CD8-positive, alpha-beta memory T cell (primary cell): ENCODE data around the gene HSPG2. TPM values are rescaled to one million over a fixed set of nuclear protein-coding genes. Genes with fewer than 3 reads are reported as not detected.

Experiments
- CTCF ChIA-PET: fragments of 350-600 bp; sonication (Branson Sonifier 250); formaldehyde crosslinking; loops from one replicate; lab custom pipeline; 2021; ENCODE audit warnings: antibody characterized with exemption; lab: Charles Lee
- POLR2A ChIA-PET: fragments of 350-600 bp; sonication (Branson Sonifier 250); formaldehyde crosslinking; loops from one replicate; lab custom pipeline; 2021; ENCODE audit warnings: antibody characterized with exemption; lab: Charles Lee
- DNase-seq, 5 donors: peaks; one replicate each; pipeline versions ENCODE4 v3.0.0 to v3.0.0-alpha.2; 2020 to 2022; ENCODE audit warnings: mixed read lengths in 1 of 5
- H3K27ac ChIP-seq: one replicate; pipeline ENCODE4 v1.7.0; 2013; ENCODE audit warnings: low read depth, mild to moderate bottlenecking, low read length, moderate library complexity
- H3K27me3 ChIP-seq: 2 replicates; pipeline ENCODE4 v1.7.0; 2013; ENCODE audit warnings: low read length, mild to moderate bottlenecking; ENCODE audit not compliant: insufficient read depth, poor library complexity, severe bottlenecking
- H3K36me3 ChIP-seq: 2 replicates; pipeline ENCODE4 v1.7.0; 2013; ENCODE audit warnings: mild to moderate bottlenecking, low read length, moderate library complexity; ENCODE audit not compliant: insufficient read depth
- H3K4me1 ChIP-seq: 2 replicates; pipeline ENCODE4 v1.7.0; 2013; ENCODE audit warnings: mild to moderate bottlenecking, low read length, moderate library complexity; ENCODE audit not compliant: insufficient read depth
- H3K4me3 ChIP-seq: 2 replicates; pipeline ENCODE4 v1.7.0; 2013; ENCODE audit warnings: mild to moderate bottlenecking, low read length
- H3K9me3 ChIP-seq: 2 replicates; pipeline ENCODE4 v1.7.0; 2013; ENCODE audit warnings: mild to moderate bottlenecking, low read length
- H3K27ac Mint-ChIP-seq, 8 donors: one replicate each; pipeline ENCODE4 v1.8.0; 2020 to 2021; ENCODE audit warnings: mixed read lengths in 8 of 8, mild to moderate bottlenecking in 6 of 8, inconsistent platforms in 3 of 8, moderate library complexity in 3 of 8
- H3K27me3 Mint-ChIP-seq, 2 donors: one replicate each; pipeline ENCODE4 v1.8.0; 2020 to 2021; ENCODE audit warnings: mixed read lengths in 2 of 2, mild to moderate bottlenecking in 1 of 2, moderate library complexity in 1 of 2
- H3K36me3 Mint-ChIP-seq, 3 donors: one replicate each; pipeline ENCODE4 v1.8.0; 2020 to 2021; ENCODE audit warnings: mixed read lengths in 3 of 3, inconsistent platforms in 1 of 3, mild to moderate bottlenecking in 1 of 3
- H3K4me1 Mint-ChIP-seq, 3 donors: one replicate each; pipeline ENCODE4 v1.8.0; 2020 to 2021; ENCODE audit warnings: mixed read lengths in 3 of 3, inconsistent platforms in 1 of 3, mild to moderate bottlenecking in 1 of 3
- H3K4me3 Mint-ChIP-seq, 7 donors: one replicate each; pipeline ENCODE4 v1.8.0; 2020 to 2021; ENCODE audit warnings: mixed read lengths in 7 of 7, mild to moderate bottlenecking in 6 of 7, moderate library complexity in 4 of 7, inconsistent platforms in 2 of 7
- H3K9me3 Mint-ChIP-seq, 5 donors: one replicate each; pipeline ENCODE4 v1.8.0; 2020 to 2022; ENCODE audit warnings: mixed read lengths in 5 of 5, mild to moderate bottlenecking in 3 of 5, moderate library complexity in 2 of 5, inconsistent platforms in 1 of 5
- polyA plus RNA-seq: library from polyadenylated mRNA; unstranded; fragments of 300-500 nt; fragmentation: Illumina TruSeq; gene quantifications from one replicate; pipeline ENCODE4 v1.2.3, GENCODE V29; 2021
- total RNA-seq, 2 experiments: library from RNA; stranded (reverse); gene quantifications; one replicate each; pipeline ENCODE4 v1.2.3, GENCODE V29; 2021

The HSPG2 gene
- total and polyA plus RNA-seq, 3 experiments from 2014 or later = 0.24 to 0.72 TPM; not detected in 1

DNA sequence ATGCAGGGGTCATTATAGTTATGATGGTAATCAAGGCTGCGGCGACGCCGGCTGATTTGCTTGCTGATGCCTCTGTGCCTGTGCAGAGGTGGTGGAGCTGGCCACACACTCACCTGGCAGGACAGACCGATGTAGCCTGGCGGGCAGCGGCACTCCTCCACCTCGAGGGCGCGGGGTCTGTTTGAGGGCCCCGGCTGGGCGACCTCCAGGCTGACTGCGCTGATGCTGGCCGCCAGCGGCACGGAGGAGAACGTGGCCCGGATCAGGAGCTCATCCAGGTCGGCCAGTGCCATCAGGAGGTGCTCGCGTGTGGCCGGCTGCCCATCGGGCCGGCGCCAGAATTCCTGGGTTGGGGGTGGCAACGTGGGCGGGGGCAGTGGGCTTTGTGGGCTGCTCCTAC is 72.4 kb downstream of the HSPG2 start:
- Mint-ChIP-seq H3K27me3 (peaks cover 0 to 1% of the 10 kb centered on the region in 2 donors), H3K27ac (no peak overlapping the region), H3K36me3 (no peaks in the 10 kb centered on the region), H3K4me1 (no peaks in the 10 kb centered on the region), H3K9me3 (no peaks in the 10 kb centered on the region), H3K4me3 (no peak overlapping the region)
- H3K9me3 ChIP-seq = no peaks in the 10 kb centered on the region
- DNase-seq = no peak
- H3K4me3 ChIP-seq = no peak overlapping the region
- no peaks in the 10 kb centered on the region for H3K4me1 ChIP-seq
- POLR2A ChIA-PET = no interaction called here
- H3K27ac ChIP-seq = no peak overlapping the region
- no peaks in the 10 kb centered on the region for H3K36me3 ChIP-seq
- H3K27me3 ChIP-seq = no peaks in the 10 kb centered on the region
- CTCF ChIA-PET = no interaction called here

DNA sequence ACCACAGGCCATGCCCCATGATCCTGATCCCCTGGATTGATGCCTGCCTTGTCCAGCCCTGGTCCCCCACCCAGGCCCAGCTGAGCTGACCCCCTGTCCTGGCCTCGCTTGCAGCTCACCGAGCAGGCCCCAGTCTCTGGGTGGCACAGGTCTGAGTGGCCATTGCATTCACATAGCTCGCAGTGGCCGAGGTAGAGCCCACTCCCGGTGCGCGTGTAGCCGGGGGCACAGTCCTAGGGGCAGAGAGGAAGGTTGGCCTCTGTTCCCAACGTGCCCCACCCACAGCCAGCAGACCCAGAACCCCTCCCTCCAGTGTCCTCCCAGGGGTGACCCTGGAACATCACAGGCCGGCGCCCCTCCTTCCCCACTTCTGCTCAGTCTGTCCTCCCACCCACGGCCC is 73.1 kb downstream of the HSPG2 start:
- CTCF ChIA-PET = no interaction called here
- peaks cover 0 to 1% of the 10 kb centered on the region in 2 donors for H3K27me3 Mint-ChIP-seq
- no peaks in the 10 kb centered on the region for H3K9me3 ChIP-seq
- H3K36me3 ChIP-seq = no peaks in the 10 kb centered on the region
- H3K4me3 ChIP-seq = no peak overlapping the region
- POLR2A ChIA-PET = no interaction called here
- DNase-seq = no peak
- H3K27ac ChIP-seq = no peak overlapping the region
- H3K4me1 ChIP-seq = no peaks in the 10 kb centered on the region
- no peaks in the 10 kb centered on the region for H3K4me1 Mint-ChIP-seq
- no peak overlapping the region for H3K4me3 Mint-ChIP-seq
- no peaks in the 10 kb centered on the region for H3K9me3 Mint-ChIP-seq
- H3K27me3 ChIP-seq = no peaks in the 10 kb centered on the region
- peak overlapping the region in 1 of 8 donors; percentile 70 for H3K27ac Mint-ChIP-seq
- no peaks in the 10 kb centered on the region for H3K36me3 Mint-ChIP-seq

DNA sequence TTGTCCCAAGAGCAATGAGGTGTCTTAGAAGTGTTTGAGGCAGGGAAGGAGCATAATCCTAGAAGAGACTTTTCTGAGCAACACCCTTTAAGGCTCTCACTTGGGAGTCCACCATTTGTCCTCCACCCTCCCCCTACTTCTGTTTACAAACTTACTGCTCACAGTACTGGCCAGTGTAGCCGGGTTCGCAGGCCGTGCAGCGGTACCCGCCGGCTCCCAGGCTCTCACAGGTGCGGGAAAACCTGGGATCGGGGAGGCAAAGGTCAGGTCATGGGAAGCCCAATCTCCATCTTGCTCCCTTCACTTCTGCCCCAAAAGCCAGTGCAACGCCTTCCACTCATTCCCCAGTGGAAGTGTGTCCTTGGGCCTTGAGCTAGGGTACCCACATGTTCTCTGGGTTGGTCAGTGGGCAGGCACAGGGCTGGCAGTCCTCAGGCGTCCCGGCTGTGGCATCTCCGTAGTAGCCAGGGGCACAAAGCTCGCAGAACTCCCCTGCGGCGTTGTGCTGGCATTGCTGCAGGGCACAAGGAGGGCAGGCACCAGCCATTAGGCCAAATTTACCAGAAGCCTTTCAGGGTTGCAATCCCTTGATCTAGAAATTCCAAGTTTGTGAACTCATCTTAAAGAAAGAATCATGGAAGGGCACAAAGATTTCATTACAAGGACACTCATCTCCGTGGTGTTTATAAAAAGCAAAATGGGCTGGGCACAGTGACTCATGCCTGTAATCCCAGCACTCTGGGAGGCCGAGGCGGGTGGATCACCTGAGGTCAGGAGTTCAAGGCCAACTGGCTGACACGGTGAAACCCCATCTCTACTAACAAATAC is 75.3 kb downstream of the HSPG2 start:
- no peaks in the 10 kb centered on the region for H3K9me3 ChIP-seq
- no peaks in the 10 kb centered on the region for H3K9me3 Mint-ChIP-seq
- ChIA-PET CTCF (no interaction called here), POLR2A (no interaction called here)
- H3K36me3 Mint-ChIP-seq = no peaks in the 10 kb centered on the region
- H3K4me3 Mint-ChIP-seq = no peak overlapping the region
- peak overlapping the region in 1 of 8 donors; percentile 4 for H3K27ac Mint-ChIP-seq
- DNase-seq = no peak
- no peaks in the 10 kb centered on the region for H3K27me3 Mint-ChIP-seq
- no peaks in the 10 kb centered on the region for H3K27me3 ChIP-seq
- no peak overlapping the region for H3K4me3 ChIP-seq
- no peaks in the 10 kb centered on the region for H3K36me3 ChIP-seq
- H3K27ac ChIP-seq = no peak overlapping the region
- H3K4me1 Mint-ChIP-seq = peaks cover 2 to 4% (median 4%) of the 10 kb centered on the region in 3 donors
- H3K4me1 ChIP-seq = no peaks in the 10 kb centered on the region

DNA sequence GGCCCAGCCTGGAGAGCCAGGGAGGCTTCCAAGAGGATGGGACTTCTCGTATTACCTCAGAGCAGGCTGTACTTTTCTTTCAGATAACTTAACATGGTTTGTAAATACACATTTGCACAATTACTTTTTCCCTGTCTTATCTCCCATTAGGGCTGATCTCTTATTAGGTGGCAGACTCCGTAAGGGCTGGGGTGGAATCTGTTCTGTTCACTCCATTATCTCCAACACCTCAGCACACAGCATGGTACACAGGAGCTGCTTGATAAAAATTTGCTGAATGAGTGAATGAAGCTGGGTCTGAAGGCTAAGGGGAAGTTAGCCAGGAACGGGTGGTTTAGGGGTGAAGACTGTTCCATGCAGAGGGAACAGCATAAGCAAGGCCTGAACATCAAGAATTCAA is 76.1 kb downstream of the HSPG2 start:
- ChIA-PET POLR2A (no interaction called here), CTCF (no interaction called here)
- Histone ChIP-seq H3K4me1 (no peaks in the 10 kb centered on the region), H3K36me3 (no peaks in the 10 kb centered on the region), H3K27me3 (no peaks in the 10 kb centered on the region), H3K9me3 (no peaks in the 10 kb centered on the region), H3K4me3 (no peak overlapping the region), H3K27ac (no peak overlapping the region)
- no peak for DNase-seq
- peaks cover 2 to 4% (median 4%) of the 10 kb centered on the region in 3 donors for H3K4me1 Mint-ChIP-seq
- no peak overlapping the region for H3K27ac Mint-ChIP-seq
- H3K36me3 Mint-ChIP-seq = no peaks in the 10 kb centered on the region
- no peak overlapping the region for H3K4me3 Mint-ChIP-seq
- H3K9me3 Mint-ChIP-seq = no peaks in the 10 kb centered on the region
- no peaks in the 10 kb centered on the region for H3K27me3 Mint-ChIP-seq

DNA sequence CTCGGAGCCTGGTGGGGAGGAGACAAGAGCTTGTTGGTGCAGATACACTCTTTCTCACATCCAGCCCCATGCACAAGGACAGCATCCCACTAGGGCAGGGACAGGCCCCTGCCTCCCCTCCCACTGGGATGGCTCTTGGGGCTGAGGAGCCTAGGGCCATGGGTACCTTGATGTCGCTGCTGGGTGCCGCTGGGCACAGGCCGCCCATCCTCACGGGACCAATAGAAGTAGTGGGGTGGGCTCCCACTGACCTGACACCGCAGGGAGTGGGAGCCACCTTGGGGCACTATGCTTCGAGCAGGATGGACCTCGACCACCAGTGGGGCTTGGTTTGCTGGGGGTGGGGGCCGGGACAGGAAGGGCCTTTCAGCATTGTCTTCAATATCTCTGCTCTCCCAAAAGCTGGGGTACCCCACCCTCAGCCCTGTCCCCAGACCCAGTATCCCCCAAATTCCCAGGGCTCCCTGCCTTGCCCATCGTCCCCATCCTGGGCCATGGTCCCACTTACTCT is 77.4 kb downstream of the HSPG2 start:
- H3K36me3 Mint-ChIP-seq = no peaks in the 10 kb centered on the region

DNA sequence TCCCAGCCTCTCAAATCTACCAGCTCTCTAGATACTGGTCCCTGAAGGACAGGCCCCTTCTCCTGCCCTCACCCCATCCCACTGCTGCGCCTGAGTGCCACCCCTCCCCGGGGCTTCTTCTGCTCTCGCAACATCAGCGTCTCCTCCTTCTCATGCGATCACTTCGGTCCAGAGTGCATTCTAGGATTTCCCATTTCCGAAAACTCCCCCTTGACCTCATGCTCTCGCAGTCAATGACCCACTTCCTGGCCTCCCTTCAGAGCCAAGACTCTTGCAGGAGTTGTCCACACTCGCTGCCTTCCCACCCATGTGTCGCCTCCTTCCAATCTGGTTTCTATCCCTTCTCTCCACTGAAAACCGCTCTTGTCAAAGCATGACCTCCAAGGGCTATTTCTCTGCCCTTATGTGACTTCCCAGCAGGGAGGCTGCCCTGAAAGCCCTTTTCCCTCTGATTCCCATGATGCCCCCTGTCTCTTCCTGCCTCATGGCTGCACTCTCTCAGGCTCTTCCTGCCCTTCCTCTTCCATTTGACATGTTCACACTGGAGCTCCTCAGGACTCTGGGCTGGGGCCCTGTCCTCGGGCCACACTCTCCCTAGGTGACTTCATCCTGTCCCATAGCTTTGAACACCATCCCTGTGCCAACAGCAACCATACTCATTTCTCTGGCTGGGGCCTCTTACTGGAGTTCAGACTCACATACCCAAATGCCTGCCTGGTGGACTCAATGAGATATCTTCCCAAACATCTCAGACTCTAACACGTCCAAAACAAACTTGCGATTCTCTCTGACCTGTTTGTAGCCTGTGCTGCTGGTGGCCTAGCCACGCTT is 79.1 kb downstream of the HSPG2 start:
- CTCF ChIA-PET = no interaction called here
- Mint-ChIP-seq H3K36me3 (no peaks in the 10 kb centered on the region), H3K27me3 (no peaks in the 10 kb centered on the region), H3K4me3 (no peak overlapping the region), H3K4me1 (peaks cover 2 to 4% (median 4%) of the 10 kb centered on the region in 3 donors), H3K9me3 (no peaks in the 10 kb centered on the region), H3K27ac (peak overlapping the region in 1 of 8 donors; percentile 43)
- Histone ChIP-seq H3K27me3 (no peaks in the 10 kb centered on the region), H3K27ac (no peak overlapping the region), H3K9me3 (no peaks in the 10 kb centered on the region), H3K4me3 (no peak overlapping the region), H3K4me1 (no peaks in the 10 kb centered on the region), H3K36me3 (no peaks in the 10 kb centered on the region)
- no peak for DNase-seq
- POLR2A ChIA-PET = no interaction called here

More for the DNA sequence above, 77.4 kb downstream of the HSPG2 start:
- H3K9me3 Mint-ChIP-seq = no peaks in the 10 kb centered on the region
- peaks cover 2 to 4% (median 4%) of the 10 kb centered on the region in 3 donors for H3K4me1 Mint-ChIP-seq
- Histone ChIP-seq H3K36me3 (no peaks in the 10 kb centered on the region), H3K27me3 (no peaks in the 10 kb centered on the region), H3K4me1 (no peaks in the 10 kb centered on the region), H3K9me3 (no peaks in the 10 kb centered on the region), H3K27ac (no peak overlapping the region), H3K4me3 (no peak overlapping the region)
- H3K27ac Mint-ChIP-seq = no peak overlapping the region
- no peaks in the 10 kb centered on the region for H3K27me3 Mint-ChIP-seq
- ChIA-PET CTCF (no interaction called here), POLR2A (no interaction called here)
- no peak for DNase-seq
- no peak overlapping the region for H3K4me3 Mint-ChIP-seq

DNA sequence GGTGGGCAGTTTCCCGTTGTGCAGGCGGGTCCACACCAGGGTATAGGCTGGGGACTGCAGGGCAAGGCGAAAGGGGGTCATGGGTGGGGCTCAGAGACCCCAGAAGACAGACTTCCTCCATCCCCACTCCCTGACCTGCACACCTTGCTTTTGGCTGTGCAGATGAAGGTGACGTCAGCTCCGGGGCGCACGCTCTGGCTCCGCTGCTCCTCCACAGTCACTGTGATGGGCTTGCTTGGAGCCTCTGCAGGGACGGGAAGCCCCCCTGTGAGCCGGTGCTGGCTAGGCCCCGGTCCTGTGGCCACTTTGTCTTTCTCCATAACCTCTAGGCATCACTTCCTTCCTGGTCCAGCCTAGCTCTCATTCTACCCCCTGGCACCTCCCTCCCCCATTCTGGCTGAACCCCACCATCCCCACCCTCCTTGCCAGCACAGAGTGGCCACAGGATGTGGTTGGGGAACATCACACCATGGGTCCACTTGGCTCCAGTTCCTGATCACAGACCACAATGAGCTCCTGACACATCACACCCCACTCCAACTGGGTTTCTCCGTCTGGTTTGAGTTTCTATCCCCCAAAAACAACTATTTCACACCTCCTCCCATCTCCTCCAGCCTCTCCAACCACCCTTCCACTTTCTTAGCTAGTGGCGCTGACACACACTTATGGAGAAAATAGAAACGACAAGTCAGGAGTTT is 79.8 kb downstream of the HSPG2 start:
- peaks cover 2 to 4% (median 4%) of the 10 kb centered on the region in 3 donors for H3K4me1 Mint-ChIP-seq
- no peak for DNase-seq
- no peaks in the 10 kb centered on the region for H3K27me3 ChIP-seq
- no peaks in the 10 kb centered on the region for H3K36me3 ChIP-seq
- peak overlapping the region in 1 of 8 donors; percentile 43 for H3K27ac Mint-ChIP-seq
- no peaks in the 10 kb centered on the region for H3K9me3 Mint-ChIP-seq
- ChIA-PET POLR2A (no interaction called here), CTCF (no interaction called here)
- H3K9me3 ChIP-seq = no peaks in the 10 kb centered on the region
- no peaks in the 10 kb centered on the region for H3K4me1 ChIP-seq
- no peaks in the 10 kb centered on the region for H3K36me3 Mint-ChIP-seq
- H3K4me3 ChIP-seq = no peak overlapping the region
- H3K27ac ChIP-seq = no peak overlapping the region
- no peak overlapping the region for H3K4me3 Mint-ChIP-seq
- H3K27me3 Mint-ChIP-seq = no peaks in the 10 kb centered on the region
